ENCODE results near the gene RNF126. TPM values are rescaled to one million over a fixed set of nuclear protein-coding genes. Genes with fewer than 3 reads are reported as not detected.
"Not testable (repeated sequence)": the region's sequence is repeated elsewhere in the genome, so short reads cannot be mapped to it uniquely, and the experiment has no call there.

RNF126 gene
- total and polyA plus RNA-seq, 2 experiments from 2014 or later, result 42.7 to 89.6 TPM

DNA sequence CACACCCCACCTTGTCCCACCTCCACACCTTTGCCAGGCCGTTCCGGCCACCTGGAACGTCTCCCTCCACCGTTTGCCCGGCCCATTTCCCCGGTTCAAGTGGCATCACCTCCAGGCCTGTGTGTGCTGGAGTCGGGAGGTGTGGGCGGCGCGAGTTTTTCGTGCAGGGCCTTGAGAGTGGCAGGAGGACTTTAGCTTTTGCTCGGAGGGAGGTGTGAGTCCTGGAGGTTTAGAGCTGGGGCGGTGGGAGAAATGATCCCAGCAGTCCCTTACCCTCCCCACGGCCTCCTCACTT, 41.4 kb upstream of the RNF126 start:
- Histone ChIP-seq H3K9me3 (ENCODE audit: low read depth) (no peaks in the 10 kb centered on the region), H3K79me2 (peaks cover 5% of the 10 kb centered on the region), H3K9me2 (replicated peaks; ENCODE audit: insufficient read depth) (no peaks in the 10 kb centered on the region), H3K4me1 (ENCODE audit: insufficient read depth) (peaks cover 5% of the 10 kb centered on the region), H3K27me3 (no peaks in the 10 kb centered on the region), H3K4me3 (no peak overlapping the region), H3K4me2 (no peak overlapping the region), H3K27ac (no peak overlapping the region), H4K20me1 (ENCODE audit: insufficient read depth, poor library complexity, severe bottlenecking) (no peaks in the 10 kb centered on the region), H2AFZ (no peak overlapping the region), H3K36me3 (replicated peaks; ENCODE audit: insufficient read depth, low read depth) (no peaks in the 10 kb centered on the region)
- 64% methylated on average over 14 of the region's 14 CpGs for WGBS (ENCODE audit: low lambda C conversion rate, missing lambda C conversion rate)
- no peak for DNase-seq (ENCODE audit: low spot score)
- TF ChIP-seq EZH2 (IDR thresholded peaks at IDR 0.05; ENCODE audit: borderline replicate concordance), result no peak
- TF ChIP-seq, protein P1, sequence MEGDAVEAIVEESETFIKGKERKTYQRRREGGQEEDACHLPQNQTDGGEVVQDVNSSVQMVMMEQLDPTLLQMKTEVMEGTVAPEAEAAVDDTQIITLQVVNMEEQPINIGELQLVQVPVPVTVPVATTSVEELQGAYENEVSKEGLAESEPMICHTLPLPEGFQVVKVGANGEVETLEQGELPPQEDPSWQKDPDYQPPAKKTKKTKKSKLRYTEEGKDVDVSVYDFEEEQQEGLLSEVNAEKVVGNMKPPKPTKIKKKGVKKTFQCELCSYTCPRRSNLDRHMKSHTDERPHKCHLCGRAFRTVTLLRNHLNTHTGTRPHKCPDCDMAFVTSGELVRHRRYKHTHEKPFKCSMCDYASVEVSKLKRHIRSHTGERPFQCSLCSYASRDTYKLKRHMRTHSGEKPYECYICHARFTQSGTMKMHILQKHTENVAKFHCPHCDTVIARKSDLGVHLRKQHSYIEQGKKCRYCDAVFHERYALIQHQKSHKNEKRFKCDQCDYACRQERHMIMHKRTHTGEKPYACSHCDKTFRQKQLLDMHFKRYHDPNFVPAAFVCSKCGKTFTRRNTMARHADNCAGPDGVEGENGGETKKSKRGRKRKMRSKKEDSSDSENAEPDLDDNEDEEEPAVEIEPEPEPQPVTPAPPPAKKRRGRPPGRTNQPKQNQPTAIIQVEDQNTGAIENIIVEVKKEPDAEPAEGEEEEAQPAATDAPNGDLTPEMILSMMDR (IDR thresholded peaks at IDR 0.05; ENCODE audit: poor library complexity), result no peak
- TF ChIP-seq EZH2phosphoT487 (IDR thresholded peaks at IDR 0.05; ENCODE audit: low read depth, severe bottlenecking, unreplicated experiment), result no peak

DNA sequence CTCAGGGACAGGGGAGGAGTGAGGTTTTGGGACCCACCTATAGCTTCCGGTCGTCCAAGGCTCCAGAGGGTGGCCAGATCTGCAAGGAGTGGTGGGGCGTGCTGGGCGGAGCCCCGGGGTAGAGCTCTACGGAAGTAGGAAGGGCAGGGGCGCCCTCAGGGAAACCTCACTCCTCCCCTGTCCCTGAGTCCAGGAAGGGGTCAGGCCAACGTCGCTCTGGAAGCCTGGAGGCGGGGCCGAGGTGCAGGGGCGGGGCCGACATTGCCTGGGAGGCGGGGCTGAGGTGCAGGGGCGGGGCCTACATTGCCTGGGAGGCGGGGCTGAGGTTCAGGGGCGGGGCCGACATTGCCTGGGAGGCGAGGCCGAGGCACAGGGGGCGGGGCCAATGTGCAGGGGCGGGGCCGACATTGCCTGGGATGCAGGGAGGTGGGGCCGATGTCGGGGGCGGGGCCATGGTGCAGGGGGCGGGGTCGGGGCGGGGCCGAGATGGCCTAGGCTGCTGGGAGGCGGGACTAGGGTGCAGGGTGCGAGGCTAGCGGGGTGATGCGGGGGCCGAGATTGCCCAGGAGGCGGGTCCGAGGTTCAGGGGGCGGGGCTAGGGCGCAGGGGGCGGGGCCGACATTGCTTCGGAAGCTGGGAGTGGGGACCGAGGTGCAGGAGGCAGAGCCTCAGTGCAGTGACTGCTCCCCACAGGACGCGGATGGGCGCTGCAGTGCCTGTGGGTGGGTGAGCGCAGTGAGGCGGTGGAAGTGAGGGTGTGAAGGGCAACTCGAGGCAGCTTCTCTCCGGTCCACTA, 40.8 kb upstream of the RNF126 start:
- WGBS (ENCODE audit: low lambda C conversion rate, missing lambda C conversion rate), result 23% methylated on average over 27 of the region's 50 CpGs
- peaks cover 5% of the 10 kb centered on the region for H3K4me1 ChIP-seq (ENCODE audit: insufficient read depth)
- H3K4me2 ChIP-seq, result peak overlapping the region; percentile 56
- H3K36me3 ChIP-seq (replicated peaks; ENCODE audit: insufficient read depth, low read depth), result no peaks in the 10 kb centered on the region
- H3K27me3 ChIP-seq, result no peaks in the 10 kb centered on the region
- no peak overlapping the region for H2AFZ ChIP-seq
- DNase-seq (ENCODE audit: low spot score), result peak; percentile 80
- H3K9me3 ChIP-seq (ENCODE audit: low read depth), result no peaks in the 10 kb centered on the region
- no peaks in the 10 kb centered on the region for H3K79me2 ChIP-seq
- no peak overlapping the region for H3K4me3 ChIP-seq
- no peaks in the 10 kb centered on the region for H4K20me1 ChIP-seq (ENCODE audit: insufficient read depth, poor library complexity, severe bottlenecking)
- H3K9me2 ChIP-seq (replicated peaks; ENCODE audit: insufficient read depth), result no peaks in the 10 kb centered on the region
- H3K27ac ChIP-seq, result no peak overlapping the region
- TF ChIP-seq, protein P1 (IDR thresholded peaks at IDR 0.05; ENCODE audit: poor library complexity), result no peak
- TF ChIP-seq EZH2phosphoT487 (IDR thresholded peaks at IDR 0.05; ENCODE audit: low read depth, severe bottlenecking, unreplicated experiment), result no peak
- TF ChIP-seq EZH2 (IDR thresholded peaks at IDR 0.05; ENCODE audit: borderline replicate concordance), result no peak

DNA sequence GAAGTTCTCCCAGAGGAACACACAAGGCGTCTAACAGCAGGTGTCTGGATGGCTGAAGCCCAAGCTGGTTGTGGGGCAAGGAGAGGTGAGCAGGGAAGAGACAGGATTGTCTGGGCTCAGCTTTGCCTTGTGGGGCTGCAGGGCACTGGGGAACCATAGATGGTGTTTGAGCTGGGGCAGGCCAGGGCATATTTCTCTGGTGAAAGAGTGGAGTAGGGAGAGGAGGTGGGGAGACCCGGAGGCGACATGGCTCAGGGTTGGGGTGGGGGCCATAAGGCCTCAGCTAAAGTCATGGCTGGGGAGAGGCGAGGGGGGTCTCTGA, 40.3 kb upstream of the RNF126 start:
- TF ChIP-seq, protein P1 (IDR thresholded peaks at IDR 0.05; ENCODE audit: poor library complexity), result no peak
- TF ChIP-seq EZH2 (IDR thresholded peaks at IDR 0.05; ENCODE audit: borderline replicate concordance), result no peak
- no peak for TF ChIP-seq EZH2phosphoT487 (IDR thresholded peaks at IDR 0.05; ENCODE audit: low read depth, severe bottlenecking, unreplicated experiment)
- no peaks in the 10 kb centered on the region for H3K9me2 ChIP-seq (replicated peaks; ENCODE audit: insufficient read depth)
- DNase-seq (ENCODE audit: low spot score), result no peak
- no peaks in the 10 kb centered on the region for H3K9me3 ChIP-seq (ENCODE audit: low read depth)
- no peaks in the 10 kb centered on the region for H4K20me1 ChIP-seq (ENCODE audit: insufficient read depth, poor library complexity, severe bottlenecking)
- peak overlapping the region; percentile 56 for H3K4me2 ChIP-seq
- H3K27ac ChIP-seq, result no peak overlapping the region
- whole genome bisulfite sequencing (ENCODE audit: low lambda C conversion rate, missing lambda C conversion rate), result 68% methylated on average over 3 of the region's 4 CpGs
- no peak overlapping the region for H2AFZ ChIP-seq
- peaks cover 3% of the 10 kb centered on the region for H3K4me1 ChIP-seq (ENCODE audit: insufficient read depth)
- no peak overlapping the region for H3K4me3 ChIP-seq
- H3K27me3 ChIP-seq, result no peaks in the 10 kb centered on the region
- H3K79me2 ChIP-seq, result no peaks in the 10 kb centered on the region
- no peaks in the 10 kb centered on the region for H3K36me3 ChIP-seq (replicated peaks; ENCODE audit: insufficient read depth, low read depth)

DNA sequence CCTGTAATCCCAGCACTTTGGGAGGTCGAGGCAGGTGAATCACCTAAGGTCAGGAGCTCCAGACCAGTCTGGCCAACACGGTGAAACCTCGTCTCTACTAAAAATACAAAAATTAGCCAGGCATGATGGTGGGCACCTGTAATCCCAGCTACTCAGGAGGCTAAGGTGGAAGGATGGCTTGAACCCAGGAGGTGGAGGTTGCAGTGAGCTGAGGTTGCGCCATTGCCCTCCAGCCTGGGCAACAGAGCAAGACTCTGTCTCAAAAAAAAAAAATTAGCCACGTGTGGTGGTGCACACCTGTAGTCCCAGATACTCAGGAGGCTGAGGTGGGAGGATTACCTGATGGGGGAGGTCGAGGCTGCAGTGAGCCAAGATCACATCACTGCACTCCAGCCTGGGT, 39.8 kb upstream of the RNF126 start:
- not testable (repeated sequence) for H3K4me3 ChIP-seq; H2AFZ ChIP-seq; H3K4me2 ChIP-seq; H3K9me3 ChIP-seq (ENCODE audit: low read depth); H3K4me1 ChIP-seq (ENCODE audit: insufficient read depth); H3K9me2 ChIP-seq (replicated peaks; ENCODE audit: insufficient read depth); H3K79me2 ChIP-seq; H3K36me3 ChIP-seq (replicated peaks; ENCODE audit: insufficient read depth, low read depth); H3K27ac ChIP-seq; H3K27me3 ChIP-seq; H4K20me1 ChIP-seq (ENCODE audit: insufficient read depth, poor library complexity, severe bottlenecking); DNase-seq (ENCODE audit: low spot score)
- WGBS (ENCODE audit: low lambda C conversion rate, missing lambda C conversion rate), result 85% methylated on average over 6 of the region's 6 CpGs

DNA sequence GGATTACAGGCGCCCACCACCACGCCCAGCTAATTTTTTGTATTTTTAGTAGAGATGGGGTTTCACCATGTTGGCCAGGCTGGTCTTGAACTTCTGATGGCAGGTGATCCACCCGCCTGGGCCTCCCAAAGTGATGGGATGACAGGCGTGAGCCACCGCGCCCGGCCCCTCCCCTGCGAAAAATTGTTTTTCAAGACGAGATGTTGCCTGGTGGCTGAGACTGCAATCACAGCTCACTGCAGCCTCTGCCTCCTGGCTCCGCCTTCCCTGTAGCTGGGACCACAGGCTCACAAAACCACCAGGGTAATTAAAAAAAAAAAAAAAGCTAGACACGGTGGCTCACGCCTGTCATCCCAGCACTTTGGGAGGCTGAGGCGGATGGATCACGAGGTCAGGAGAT, 36.9 kb upstream of the RNF126 start:
- not testable (repeated sequence) for H3K27ac ChIP-seq; H3K9me3 ChIP-seq (ENCODE audit: low read depth); H3K4me2 ChIP-seq; DNase-seq (ENCODE audit: low spot score); H2AFZ ChIP-seq; H3K79me2 ChIP-seq; H3K27me3 ChIP-seq; H4K20me1 ChIP-seq (ENCODE audit: insufficient read depth, poor library complexity, severe bottlenecking); H3K4me1 ChIP-seq (ENCODE audit: insufficient read depth); H3K9me2 ChIP-seq (replicated peaks; ENCODE audit: insufficient read depth); H3K4me3 ChIP-seq; H3K36me3 ChIP-seq (replicated peaks; ENCODE audit: insufficient read depth, low read depth)
- WGBS (ENCODE audit: low lambda C conversion rate, missing lambda C conversion rate), result 67% methylated on average over 12 of the region's 14 CpGs

DNA sequence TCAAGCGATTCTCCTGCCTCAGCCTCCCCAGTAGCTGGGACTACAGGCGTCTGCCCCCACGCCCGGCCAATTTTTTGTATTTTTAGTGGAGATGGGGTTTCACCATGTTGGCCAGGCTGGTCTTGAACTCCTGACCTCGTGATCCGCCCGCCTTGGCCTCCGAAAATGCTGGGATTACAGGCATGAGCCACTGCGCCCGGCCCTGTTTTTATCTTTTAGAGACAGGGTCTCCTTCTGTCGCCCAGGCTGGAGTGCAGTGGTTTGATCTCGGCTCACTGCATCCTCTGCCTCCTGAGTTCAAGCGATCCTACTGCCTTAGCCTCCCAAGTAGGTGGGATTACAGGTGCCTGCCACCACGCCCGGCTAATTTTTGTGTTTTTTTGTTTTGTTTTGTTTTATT, 35.5 kb upstream of the RNF126 start:
- WGBS (ENCODE audit: low lambda C conversion rate, missing lambda C conversion rate), result 94% methylated on average over 15 of the region's 15 CpGs
- not testable (repeated sequence) for H3K36me3 ChIP-seq (replicated peaks; ENCODE audit: insufficient read depth, low read depth); H3K4me1 ChIP-seq (ENCODE audit: insufficient read depth); H3K4me2 ChIP-seq; H2AFZ ChIP-seq; H3K27ac ChIP-seq; H3K4me3 ChIP-seq; DNase-seq (ENCODE audit: low spot score); H3K9me2 ChIP-seq (replicated peaks; ENCODE audit: insufficient read depth); H3K9me3 ChIP-seq (ENCODE audit: low read depth); H4K20me1 ChIP-seq (ENCODE audit: insufficient read depth, poor library complexity, severe bottlenecking); H3K79me2 ChIP-seq; H3K27me3 ChIP-seq

Data from hepatocyte (in vitro differentiated cells).